NT2/D1 (cell line): Measurements from ENCODE around the gene P4HB.

Experiments
- SUZ12 ChIP-seq: IDR thresholded peaks from 2 replicates; pipeline ENCODE4 v1.6.1; 2011; ENCODE audit not compliant: insufficient read length, insufficient read depth; ENCODE audit errors: extremely low read depth
- YY1 ChIP-seq: IDR thresholded peaks from 2 replicates; pipeline ENCODE4 v1.6.1; 2011; ENCODE audit not compliant: insufficient read length, insufficient read depth
- ZNF274 ChIP-seq: IDR thresholded peaks from 2 replicates; pipeline ENCODE4 v1.6.1; 2011; ENCODE audit warnings: mild to moderate bottlenecking, low read depth, low read length

DNA sequence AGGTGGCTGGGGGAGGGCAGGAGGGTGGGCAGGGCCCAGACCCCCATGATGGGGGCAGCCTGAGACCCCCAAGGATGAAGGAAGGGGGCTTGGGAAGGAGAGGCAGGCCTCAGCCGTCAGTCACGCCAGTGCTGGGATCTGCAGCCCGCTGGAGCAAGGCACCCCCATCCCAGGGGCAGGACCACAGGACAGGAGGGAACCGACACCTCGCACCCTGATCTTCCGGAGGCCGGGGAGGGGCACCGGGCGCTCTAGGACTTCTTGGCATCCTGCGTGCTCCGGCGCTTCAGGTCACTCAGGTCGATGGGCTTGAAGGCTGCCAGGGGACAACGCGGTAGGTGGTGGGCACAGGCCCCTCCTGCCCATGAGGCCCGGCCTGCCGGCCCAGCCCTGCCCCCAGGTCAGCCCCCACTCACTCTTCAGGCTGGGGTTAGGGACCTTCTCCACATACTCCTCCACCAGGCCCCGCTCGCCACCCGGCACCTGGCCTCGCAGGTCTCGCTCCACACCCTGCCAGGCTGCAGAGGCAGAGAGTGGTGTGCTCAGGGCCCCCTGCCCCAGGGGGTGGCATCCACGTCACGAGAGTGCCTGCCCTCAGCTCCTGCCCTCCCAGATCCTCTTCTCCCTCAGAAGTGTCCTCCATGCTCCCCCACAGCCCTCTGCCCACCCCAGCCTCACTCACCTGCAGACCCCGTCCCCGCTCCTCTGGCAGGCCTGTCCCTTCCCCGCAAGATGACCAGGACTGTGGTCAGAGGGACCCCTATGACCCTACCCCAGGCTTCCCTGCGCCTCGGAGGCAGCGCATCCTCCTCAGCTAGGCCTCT lies 37.1 kb downstream of the P4HB start:
- TF ChIP-seq ZNF274 (no peak), YY1 (no peak), SUZ12 (no peak)
